ENCODE data around the gene GRIK4.

GRCh38 chr11:120649316-120649715 lies 137.8 kb downstream of the GRIK4 start:
- no peak for TF ChIP-seq POLR2AphosphoS5 (IDR thresholded peaks at IDR 0.05)
- TF ChIP-seq CTCF (IDR thresholded peaks at IDR 0.05; ENCODE audit: poor library complexity, severe bottlenecking) = no peak
- TF ChIP-seq REST (IDR thresholded peaks at IDR 0.05; ENCODE audit: borderline replicate concordance) = no peak
- no peak for TF ChIP-seq EZH2 (IDR thresholded peaks at IDR 0.05; ENCODE audit: borderline replicate concordance, insufficient read depth, low read length, poor library complexity, severe bottlenecking)
- TF ChIP-seq EP300 (conservative IDR thresholded peaks at IDR 0.05; ENCODE audit: poor library complexity, severe bottlenecking) = no peak
- TF ChIP-seq TAF1 (IDR thresholded peaks at IDR 0.05; ENCODE audit: low read depth) = no peak

Measured in neural cell (in vitro differentiated cells).